ENCODE results near the gene SGCD. TPM values are rescaled to one million over a fixed set of nuclear protein-coding genes. Genes with fewer than 3 reads are reported as not detected.

SGCD gene
- total RNA-seq, 2 donors from 2014 or later, result 1.0 to 2.2 TPM

GRCh38 chr5:156385416-156385815 is 58.5 kb downstream of the SGCD start:
- TF ChIP-seq CTCF (IDR thresholded peaks at IDR 0.05), result no peak
- no peak for DNase-seq
- no peak overlapping the region for H3K9ac ChIP-seq (ENCODE audit: low read depth in 2 of 2, low read length in 2 of 2)
- H3K36me3 ChIP-seq, result no peaks in the 10 kb centered on the region
- H3K4me1 ChIP-seq, result no peaks in the 10 kb centered on the region
- no peak overlapping the region for H3K4me3 ChIP-seq
- no peaks in the 10 kb centered on the region for H3K9me3 ChIP-seq
- no peaks in the 10 kb centered on the region for H3K27me3 ChIP-seq
- no peak overlapping the region for H3K27ac ChIP-seq
- intact Hi-C loops (cut with DNase I), result no loop called here

GRCh38 chr5:156386976-156387375 is 60.0 kb downstream of the SGCD start:
- intact Hi-C loops (cut with DNase I), result no loop called here
- Histone ChIP-seq H3K27me3 (no peaks in the 10 kb centered on the region), H3K4me1 (no peaks in the 10 kb centered on the region), H3K4me3 (no peak overlapping the region), H3K27ac (no peak overlapping the region), H3K36me3 (no peaks in the 10 kb centered on the region), H3K9ac (ENCODE audit: low read depth in 2 of 2, low read length in 2 of 2) (no peak overlapping the region), H3K9me3 (no peaks in the 10 kb centered on the region)
- no peak for TF ChIP-seq CTCF (IDR thresholded peaks at IDR 0.05)
- no peak for DNase-seq

GRCh38 chr5:156387391-156387790 is 60.4 kb downstream of the SGCD start:
- no peak for TF ChIP-seq CTCF (IDR thresholded peaks at IDR 0.05)
- Histone ChIP-seq H3K27me3 (no peaks in the 10 kb centered on the region), H3K9me3 (no peaks in the 10 kb centered on the region), H3K4me1 (no peaks in the 10 kb centered on the region), H3K9ac (ENCODE audit: low read depth in 2 of 2, low read length in 2 of 2) (no peak overlapping the region), H3K36me3 (no peaks in the 10 kb centered on the region), H3K4me3 (no peak overlapping the region), H3K27ac (no peak overlapping the region)
- intact Hi-C loops (cut with DNase I), result no loop called here
- DNase-seq, result no peak

GRCh38 chr5:156388233-156388632 is 61.3 kb downstream of the SGCD start:
- H3K27ac ChIP-seq, result no peak overlapping the region
- intact Hi-C loops (cut with DNase I), result no loop called here
- H3K4me1 ChIP-seq, result no peaks in the 10 kb centered on the region
- no peak overlapping the region for H3K4me3 ChIP-seq
- DNase-seq, result no peak
- H3K9me3 ChIP-seq, result no peaks in the 10 kb centered on the region
- TF ChIP-seq CTCF (IDR thresholded peaks at IDR 0.05), result no peak
- H3K27me3 ChIP-seq, result no peaks in the 10 kb centered on the region
- no peaks in the 10 kb centered on the region for H3K36me3 ChIP-seq
- H3K9ac ChIP-seq (ENCODE audit: low read depth in 2 of 2, low read length in 2 of 2), result no peak overlapping the region

- H3K9ac ChIP-seq (ENCODE audit: low read depth in 2 of 2, low read length in 2 of 2), result no peak overlapping the region
- no peak for TF ChIP-seq CTCF (IDR thresholded peaks at IDR 0.05)
- H3K27me3 ChIP-seq, result no peaks in the 10 kb centered on the region
- no peaks in the 10 kb centered on the region for H3K36me3 ChIP-seq
- no peak overlapping the region for H3K4me3 ChIP-seq
- H3K27ac ChIP-seq, result no peak overlapping the region
- no peaks in the 10 kb centered on the region for H3K4me1 ChIP-seq
- DNase-seq, result no peak
- intact Hi-C loops (cut with DNase I), result no loop called here
- H3K9me3 ChIP-seq, result no peaks in the 10 kb centered on the region
Measured at GRCh38 chr5:156391139-156391538, 64.2 kb downstream of the SGCD start.

- intact Hi-C loops (cut with DNase I), result no loop called here
- H3K27ac ChIP-seq, result no peak overlapping the region
Measured at GRCh38 chr5:156393980-156394379, 67.0 kb downstream of the SGCD start.

More at GRCh38 chr5:156393980-156394379, 67.0 kb downstream of the SGCD start:
- Histone ChIP-seq H3K9ac (ENCODE audit: low read depth in 2 of 2, low read length in 2 of 2) (no peak overlapping the region), H3K9me3 (no peaks in the 10 kb centered on the region), H3K27me3 (no peaks in the 10 kb centered on the region), H3K36me3 (no peaks in the 10 kb centered on the region), H3K4me3 (no peak overlapping the region), H3K4me1 (no peaks in the 10 kb centered on the region)
- DNase-seq, result no peak
- TF ChIP-seq CTCF (IDR thresholded peaks at IDR 0.05), result no peak

Measured in colonic mucosa (tissue), 4 donors.